Tibial nerve (tissue), 4 donors: Measurements from ENCODE around the gene CAPN14. TPM values are rescaled to one million over a fixed set of nuclear protein-coding genes. Genes with fewer than 3 reads are reported as not detected.
A peak's percentile ranks its signal among the peaks of the same experiment; 100 is the strongest.

Experiments used
- DNase-seq, 2 donors: peaks; one replicate each; pipeline ENCODE4 v3.0.0-alpha.2; 2019; ENCODE audit warnings: low spot score in 2 of 2
- H3K27ac ChIP-seq, 4 donors: fragments of 200-600 bp; sonication (generic) in 3 of 4; one replicate each; pipeline ENCODE4 v1.5.1; 2017 to 2019; ENCODE audit warnings: mild to moderate bottlenecking in 1 of 4
- H3K27me3 ChIP-seq, 2 donors: fragments of 200-600 bp; sonication (generic) in 1 of 2; one replicate each; pipeline versions ENCODE4 v1.5.1 to v1.6.0; 2017 to 2019
- H3K36me3 ChIP-seq, 3 donors: fragments of 200-600 bp; sonication (generic); one replicate each; pipeline ENCODE4 v1.5.1; 2018 to 2019
- H3K4me1 ChIP-seq, 4 donors: fragments of 200-600 bp; sonication (generic) in 3 of 4; one replicate each; pipeline ENCODE4 v1.5.1; 2017 to 2019
- H3K4me3 ChIP-seq, 4 donors: fragments of 200-600 bp; sonication (generic) in 3 of 4; one replicate each; pipeline ENCODE4 v1.5.1; 2017 to 2019; ENCODE audit warnings: mild to moderate bottlenecking in 1 of 4, moderate library complexity in 1 of 4
- H3K9me3 ChIP-seq, 4 donors: fragments of 200-600 bp; sonication (generic) in 3 of 4; one replicate each; pipeline ENCODE4 v1.5.1; 2017 to 2019
- EP300 ChIP-seq, 2 donors: sonication (generic); formaldehyde crosslinking; IDR thresholded peaks; one replicate each; pipeline ENCODE4 v1.6.1; 2017; ENCODE audit warnings: antibody characterized with exemption in 2 of 2, mild to moderate bottlenecking in 1 of 2
- POLR2A ChIP-seq, 2 donors: fragments of 450-650 bp; IDR thresholded peaks; one replicate each; pipeline ENCODE4 v1.6.1; 2017; ENCODE audit warnings: antibody characterized with exemption in 2 of 2, mild to moderate bottlenecking in 2 of 2, moderate library complexity in 2 of 2
- WGBS, 2 donors: methylation state at CpG; one replicate each; pipeline ENCODE4 v1.1.5; 2018; 5-methylcytosine and 5-hydroxymethylcytosine counted together
- total RNA-seq, 4 donors: library from RNA; depleted of rRNA; stranded (reverse); fragments of >200 nt; gene quantifications; one replicate each; pipeline ENCODE4 v1.1.0, GENCODE V29; 2016
- TF ChIP-seq, protein P1 (sequence below), 5 experiments: fragments of 200-600 bp in 3 of 5; fragments of 450-650 bp in 2 of 5; sonication (generic) in 3 of 5; IDR thresholded peaks; one replicate each; pipeline ENCODE4 v1.5.1; 2016 to 2019; ENCODE audit warnings: antibody characterized with exemption in 5 of 5, mild to moderate bottlenecking in 3 of 5, moderate library complexity in 2 of 5

CAPN14 gene
- total RNA-seq, 4 donors from 2014 or later: not detected

DNA sequence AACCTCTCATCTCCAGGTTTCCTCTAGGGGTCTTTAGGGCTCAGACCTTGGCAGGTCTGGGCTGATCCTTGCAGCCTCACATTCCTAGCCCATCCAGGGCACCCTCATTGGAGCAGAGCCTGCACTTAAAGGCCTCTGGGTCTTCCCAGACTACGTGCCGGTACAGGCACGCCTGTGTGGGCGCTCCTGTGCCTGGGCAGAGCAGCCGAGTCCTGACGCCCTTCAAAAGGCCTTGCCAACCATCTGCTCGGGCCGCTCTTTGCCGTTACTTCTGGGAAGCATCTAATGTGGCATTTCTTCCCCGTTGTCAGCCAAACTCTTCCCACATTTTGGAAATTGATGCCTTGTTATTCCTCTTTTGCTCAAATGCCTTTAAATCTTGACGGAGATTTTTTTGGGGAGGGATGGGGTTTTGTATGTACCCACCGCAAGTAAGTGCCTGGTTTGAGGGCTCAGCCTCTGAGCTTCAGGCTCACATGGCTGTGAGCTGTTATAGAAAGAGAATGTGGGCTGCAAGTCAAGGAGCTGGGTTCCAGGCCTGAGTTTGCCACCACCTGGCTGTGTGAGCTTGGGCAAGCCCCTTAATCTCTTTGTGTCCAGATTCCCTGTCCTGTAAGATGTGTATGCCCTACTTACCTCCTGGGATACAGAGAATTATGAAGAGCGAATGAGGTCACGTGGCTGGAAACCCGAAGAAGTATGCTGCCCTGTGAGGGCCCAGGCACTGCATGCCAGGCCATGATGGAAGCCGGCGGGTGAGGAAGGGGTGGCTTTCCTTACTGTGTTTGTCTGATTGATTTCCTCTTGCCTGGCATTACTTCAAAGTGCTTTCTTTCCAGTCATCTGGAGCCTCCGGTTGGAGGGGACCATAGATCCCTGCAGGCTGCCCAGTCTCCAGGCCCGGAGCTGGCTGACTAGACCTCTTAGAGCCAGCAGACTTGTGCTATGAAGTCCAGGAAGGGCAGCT, 37.2 kb upstream of the CAPN14 start:
- H3K27ac ChIP-seq: no peak overlapping the region
- no peak for TF ChIP-seq POLR2A (IDR thresholded peaks at IDR 0.05)
- no peak for TF ChIP-seq EP300 (IDR thresholded peaks at IDR 0.05)
- TF ChIP-seq, protein P1, sequence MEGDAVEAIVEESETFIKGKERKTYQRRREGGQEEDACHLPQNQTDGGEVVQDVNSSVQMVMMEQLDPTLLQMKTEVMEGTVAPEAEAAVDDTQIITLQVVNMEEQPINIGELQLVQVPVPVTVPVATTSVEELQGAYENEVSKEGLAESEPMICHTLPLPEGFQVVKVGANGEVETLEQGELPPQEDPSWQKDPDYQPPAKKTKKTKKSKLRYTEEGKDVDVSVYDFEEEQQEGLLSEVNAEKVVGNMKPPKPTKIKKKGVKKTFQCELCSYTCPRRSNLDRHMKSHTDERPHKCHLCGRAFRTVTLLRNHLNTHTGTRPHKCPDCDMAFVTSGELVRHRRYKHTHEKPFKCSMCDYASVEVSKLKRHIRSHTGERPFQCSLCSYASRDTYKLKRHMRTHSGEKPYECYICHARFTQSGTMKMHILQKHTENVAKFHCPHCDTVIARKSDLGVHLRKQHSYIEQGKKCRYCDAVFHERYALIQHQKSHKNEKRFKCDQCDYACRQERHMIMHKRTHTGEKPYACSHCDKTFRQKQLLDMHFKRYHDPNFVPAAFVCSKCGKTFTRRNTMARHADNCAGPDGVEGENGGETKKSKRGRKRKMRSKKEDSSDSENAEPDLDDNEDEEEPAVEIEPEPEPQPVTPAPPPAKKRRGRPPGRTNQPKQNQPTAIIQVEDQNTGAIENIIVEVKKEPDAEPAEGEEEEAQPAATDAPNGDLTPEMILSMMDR (IDR thresholded peaks at IDR 0.05): no peak
- no peak for DNase-seq
- H3K27me3 ChIP-seq: no peaks in the 10 kb centered on the region
- H3K36me3 ChIP-seq: peaks cover 0 to 60% (median 0%) of the 10 kb centered on the region in 3 donors
- WGBS, 2 donors: 83 to 87% methylated on average over 19 of the region's 19 CpGs
- no peaks in the 10 kb centered on the region for H3K4me1 ChIP-seq
- no peak overlapping the region for H3K4me3 ChIP-seq
- H3K9me3 ChIP-seq: no peaks in the 10 kb centered on the region

DNA sequence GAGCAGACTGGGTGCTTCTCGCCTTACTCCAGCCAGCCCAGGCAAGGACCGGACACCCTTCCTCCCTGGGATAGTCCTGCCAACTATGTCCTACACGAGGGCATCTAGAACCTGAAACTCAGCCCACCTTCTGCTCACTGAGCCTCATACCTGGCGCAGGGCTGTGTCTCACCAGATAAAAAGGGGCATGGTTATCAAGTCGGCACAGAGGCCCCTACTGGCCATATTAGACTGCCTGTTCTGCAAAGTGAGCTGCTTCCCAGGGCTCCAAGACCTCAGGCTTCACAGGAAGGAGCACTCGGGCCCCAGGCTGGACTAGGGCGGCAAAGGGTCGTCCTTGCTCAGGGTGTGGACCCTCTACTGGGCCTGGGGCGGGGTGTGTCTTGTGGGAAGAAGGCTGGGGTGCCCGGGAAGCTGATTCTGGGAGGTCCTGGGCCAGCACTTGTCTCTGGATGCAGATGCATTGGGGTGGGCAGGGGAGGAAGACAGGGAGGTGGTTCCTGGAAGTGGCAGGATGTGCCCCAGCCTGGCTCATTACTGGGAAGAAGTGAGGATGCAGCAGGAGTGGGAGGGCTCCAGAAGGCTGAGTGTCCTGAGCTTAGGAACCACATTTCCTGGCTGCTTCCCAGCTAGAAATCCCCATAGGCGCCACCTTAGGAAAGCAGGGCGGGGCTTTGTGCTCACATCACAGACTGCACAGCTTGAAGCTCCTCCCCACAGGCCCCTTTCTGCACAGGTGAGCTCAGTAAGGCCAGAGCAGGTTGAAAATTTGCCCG, 36.2 kb upstream of the CAPN14 start:
- Histone ChIP-seq H3K36me3 (peaks cover 0 to 68% (median 0%) of the 10 kb centered on the region in 3 donors), H3K4me1 (no peaks in the 10 kb centered on the region), H3K27ac (peak overlapping the region in 2 of 4 donors; percentile 55 to 70), H3K9me3 (no peaks in the 10 kb centered on the region), H3K27me3 (no peaks in the 10 kb centered on the region), H3K4me3 (no peak overlapping the region)
- TF ChIP-seq, protein P1 (IDR thresholded peaks at IDR 0.05): no peak
- TF ChIP-seq EP300 (IDR thresholded peaks at IDR 0.05) (no peak), POLR2A (IDR thresholded peaks at IDR 0.05) (no peak)
- no peak for DNase-seq
- 67 to 70% methylated on average over 13 of the region's 13 CpGs for WGBS, 2 donors

DNA sequence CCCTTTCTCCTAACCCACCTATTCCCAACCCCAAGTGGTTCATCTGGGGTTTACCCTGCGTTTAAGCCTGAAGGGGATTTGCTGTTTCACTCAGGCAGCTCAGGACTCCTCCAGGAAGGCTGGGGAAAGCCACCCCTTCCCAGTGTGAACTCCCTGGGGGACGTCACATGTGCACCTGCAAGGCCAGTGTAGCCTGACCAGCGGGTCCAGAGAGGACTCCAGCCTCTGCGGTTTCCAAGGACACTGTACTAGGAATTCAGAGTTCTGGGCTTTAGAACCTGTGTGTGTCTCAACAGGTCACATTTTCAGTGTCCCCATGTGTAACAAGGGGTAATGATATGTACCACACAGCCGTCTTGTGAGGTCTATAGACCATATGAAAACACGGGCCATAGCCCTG, 34.5 kb upstream of the CAPN14 start:
- no peaks in the 10 kb centered on the region for H3K4me1 ChIP-seq
- TF ChIP-seq EP300 (IDR thresholded peaks at IDR 0.05): no peak
- H3K4me3 ChIP-seq: no peak overlapping the region
- no peaks in the 10 kb centered on the region for H3K9me3 ChIP-seq
- no peak for DNase-seq
- H3K27me3 ChIP-seq: no peaks in the 10 kb centered on the region
- peak overlapping the region in 2 of 4 donors; percentile 46 to 50 for H3K27ac ChIP-seq
- 88 to 97% methylated on average over 5 to 6 of the region's 6 CpGs for WGBS, 2 donors
- peaks cover 0 to 70% (median 0%) of the 10 kb centered on the region in 3 donors for H3K36me3 ChIP-seq

DNA sequence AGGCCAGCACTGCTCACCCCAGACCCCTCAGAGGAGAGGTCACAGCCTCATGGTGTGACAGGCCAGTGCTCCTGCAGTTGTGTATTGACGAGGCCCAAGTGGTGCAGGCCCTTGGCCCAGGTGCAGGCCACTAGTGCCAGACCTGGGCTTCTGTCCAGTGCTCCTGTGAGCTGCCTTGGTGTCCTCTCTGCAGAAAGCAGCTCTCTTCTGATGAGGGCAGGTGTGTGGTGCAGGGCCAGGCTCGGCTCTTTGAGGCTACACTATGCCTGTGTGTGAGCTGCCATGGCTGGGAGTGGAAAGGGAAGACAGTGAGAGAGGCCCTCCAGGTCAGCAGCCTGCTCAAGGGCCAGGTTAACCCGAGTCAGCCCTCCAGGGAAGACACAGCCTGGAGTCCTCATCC, 33.7 kb upstream of the CAPN14 start:
- no peaks in the 10 kb centered on the region for H3K4me1 ChIP-seq
- no peak overlapping the region for H3K27ac ChIP-seq
- no peak overlapping the region for H3K4me3 ChIP-seq
- peaks cover 0 to 66% (median 0%) of the 10 kb centered on the region in 3 donors for H3K36me3 ChIP-seq
- TF ChIP-seq EP300 (IDR thresholded peaks at IDR 0.05): no peak
- no peak for TF ChIP-seq POLR2A (IDR thresholded peaks at IDR 0.05)
- TF ChIP-seq, protein P1 (IDR thresholded peaks at IDR 0.05): no peak
- H3K9me3 ChIP-seq: no peaks in the 10 kb centered on the region
- WGBS, 2 donors: 67 to 78% methylated on average over 1 to 3 of the region's 3 CpGs
- no peak for DNase-seq
- H3K27me3 ChIP-seq: no peaks in the 10 kb centered on the region

DNA sequence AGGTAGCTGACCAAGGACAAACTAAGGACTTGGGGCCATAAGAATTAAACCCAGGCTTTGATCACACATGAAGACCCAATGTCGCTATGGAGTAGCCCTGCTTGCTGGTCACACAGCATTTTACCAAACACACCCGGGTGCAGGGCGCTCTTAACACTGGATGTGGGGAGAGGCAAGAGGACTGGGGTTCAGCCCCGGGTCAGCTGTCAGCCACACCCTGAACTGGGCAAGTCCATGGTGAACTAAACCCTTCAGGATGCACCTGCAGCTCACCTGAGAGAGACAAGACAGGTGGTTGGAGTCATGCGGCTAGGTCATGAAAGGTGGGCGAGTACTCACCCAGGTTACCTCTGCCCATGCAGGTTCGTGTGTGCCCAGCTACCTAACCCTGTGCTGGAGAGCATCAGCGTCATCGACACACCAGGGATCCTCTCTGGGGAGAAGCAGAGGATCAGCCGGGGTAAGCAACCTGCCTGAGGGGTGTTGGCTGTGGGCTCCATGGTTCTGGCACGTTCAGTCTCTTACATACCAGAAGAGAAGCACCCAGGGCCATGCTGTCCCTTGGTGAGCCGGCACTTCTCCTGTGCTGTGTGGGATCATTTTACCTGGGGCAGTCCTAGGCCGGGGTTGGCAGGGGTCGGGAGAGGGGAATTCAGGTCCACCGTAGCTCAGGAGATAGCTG, 31.8 kb upstream of the CAPN14 start:
- H3K9me3 ChIP-seq: no peaks in the 10 kb centered on the region
- H3K36me3 ChIP-seq: peaks cover 0 to 64% (median 0%) of the 10 kb centered on the region in 3 donors
- H3K4me3 ChIP-seq: no peak overlapping the region
- DNase-seq: no peak
- TF ChIP-seq EP300 (IDR thresholded peaks at IDR 0.05) (no peak), POLR2A (IDR thresholded peaks at IDR 0.05) (no peak)
- TF ChIP-seq, protein P1 (IDR thresholded peaks at IDR 0.05): no peak
- 93% methylated on average over 15 of the region's 15 CpGs for WGBS, 2 donors
- no peaks in the 10 kb centered on the region for H3K4me1 ChIP-seq
- no peaks in the 10 kb centered on the region for H3K27me3 ChIP-seq
- no peak overlapping the region for H3K27ac ChIP-seq
